ENCODE results near the gene PALM2AKAP2. TPM values are rescaled to one million over a fixed set of nuclear protein-coding genes. Genes with fewer than 3 reads are reported as not detected.

The PALM2AKAP2 gene
- total and polyA plus RNA-seq, 10 of the 15 experiments (the other 5 are each of a cell fraction or from before 2014, with no cell fraction given): 0.01 TPM; not detected in 9

GRCh38 chr9:109813303-109813702 is 33.3 kb downstream of the PALM2AKAP2 start:
- Histone ChIP-seq H4K20me1 (ENCODE audit: control insufficient read depth, insufficient read depth) (no peaks in the 10 kb centered on the region; the same call in 1 of the 2 replicates), H3K9ac (ENCODE audit: control insufficient read depth, insufficient read depth, low read length) (no peak overlapping the region), H2AFZ (ENCODE audit: control insufficient read depth, low read depth, low read length) (no peak overlapping the region), H3K4me2 (ENCODE audit: control insufficient read depth, insufficient read depth) (no peak overlapping the region), H3K27me3 (replicated peaks in 1 of 2; ENCODE audit: control insufficient read depth in 2 of 2, insufficient read depth in 2 of 2, low read length in 1 of 2) (peaks cover 0 to 6% of the 10 kb centered on the region in 2 experiments; a peak in 1 of 4 replicates), H3K79me2 (ENCODE audit: control insufficient read depth, insufficient read depth, low read length) (no peaks in the 10 kb centered on the region), H3K4me3 (no peak overlapping the region), H3K36me3 (ENCODE audit: control insufficient read depth in 2 of 2, insufficient read depth in 2 of 2, low read length in 1 of 2) (no peaks in the 10 kb centered on the region), H3K27ac (ENCODE audit: control insufficient read depth, insufficient read depth) (no peak overlapping the region), H3K4me1 (ENCODE audit: control insufficient read depth, insufficient read depth, low read length) (no peaks in the 10 kb centered on the region), H3K9me3 (replicated peaks; ENCODE audit: control insufficient read depth, insufficient read depth, low read length) (no peaks in the 10 kb centered on the region)
- 72% methylated on average over 4 of the region's 4 CpGs for WGBS (ENCODE audit: insufficient coverage, insufficient replicate concordance, low lambda C conversion rate, missing lambda C conversion rate)
- ChIA-PET CTCF (interaction anchor here (1.2 kb wide), 1 partner anchor 236 kb away, joined by 4 read pairs; no protein-coding TSS in a partner anchor), POLR2A (no interaction called here), RAD21 (ENCODE audit: unreplicated experiment) (no interaction called here), SMC1A (ENCODE audit: uncharacterized antibody, unreplicated experiment) (no interaction called here)
- intact Hi-C loops (cut with micrococcal nuclease; ENCODE audit: unreplicated experiment) (no loop called here), in situ Hi-C loops (cut with MboI) (loop anchor here (25.0 kb wide), 1 partner anchor 226 kb away; no protein-coding TSS in a partner anchor)
- FAIRE-seq (no peak), ATAC-seq (no peak), DNase-seq (ENCODE audit: low read depth, low spot score) (no peak)
- no TSS peak for BruUV-seq (replicated peaks)
- TF ChIP-seq BCL3 (IDR thresholded peaks at IDR 0.05; ENCODE audit: borderline replicate concordance, insufficient read depth, low read depth, low read length, poor library complexity, severe bottlenecking) (no peak), JUND (IDR thresholded peaks at IDR 0.05; ENCODE audit: low read depth, low read length) (no peak), USF2 (IDR thresholded peaks at IDR 0.05; ENCODE audit: borderline replicate concordance, low read depth, low read length) (no peak), CBX5 (IDR thresholded peaks at IDR 0.05; ENCODE audit: low read depth) (no peak), EED (IDR thresholded peaks at IDR 0.05; ENCODE audit: low read depth) (no peak), HCFC1 (IDR thresholded peaks at IDR 0.05; ENCODE audit: low read length) (no peak), ZNF592 (IDR thresholded peaks at IDR 0.05) (no peak), RELA (IDR thresholded peaks at IDR 0.05; ENCODE audit: borderline replicate concordance, partially characterized antibody) (no peak), CEBPB (IDR thresholded peaks at IDR 0.05; ENCODE audit: borderline replicate concordance in 1 of 2, low read depth in 2 of 2, low read length in 2 of 2) (no peak), E2F4 (IDR thresholded peaks at IDR 0.05; ENCODE audit: low read depth, low read length) (no peak)
- TF ChIP-seq, protein P1, sequence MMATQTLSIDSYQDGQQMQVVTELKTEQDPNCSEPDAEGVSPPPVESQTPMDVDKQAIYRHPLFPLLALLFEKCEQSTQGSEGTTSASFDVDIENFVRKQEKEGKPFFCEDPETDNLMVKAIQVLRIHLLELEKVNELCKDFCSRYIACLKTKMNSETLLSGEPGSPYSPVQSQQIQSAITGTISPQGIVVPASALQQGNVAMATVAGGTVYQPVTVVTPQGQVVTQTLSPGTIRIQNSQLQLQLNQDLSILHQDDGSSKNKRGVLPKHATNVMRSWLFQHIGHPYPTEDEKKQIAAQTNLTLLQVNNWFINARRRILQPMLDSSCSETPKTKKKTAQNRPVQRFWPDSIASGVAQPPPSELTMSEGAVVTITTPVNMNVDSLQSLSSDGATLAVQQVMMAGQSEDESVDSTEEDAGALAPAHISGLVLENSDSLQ (IDR thresholded peaks at IDR 0.05): no peak
- TF ChIP-seq, protein P2, sequence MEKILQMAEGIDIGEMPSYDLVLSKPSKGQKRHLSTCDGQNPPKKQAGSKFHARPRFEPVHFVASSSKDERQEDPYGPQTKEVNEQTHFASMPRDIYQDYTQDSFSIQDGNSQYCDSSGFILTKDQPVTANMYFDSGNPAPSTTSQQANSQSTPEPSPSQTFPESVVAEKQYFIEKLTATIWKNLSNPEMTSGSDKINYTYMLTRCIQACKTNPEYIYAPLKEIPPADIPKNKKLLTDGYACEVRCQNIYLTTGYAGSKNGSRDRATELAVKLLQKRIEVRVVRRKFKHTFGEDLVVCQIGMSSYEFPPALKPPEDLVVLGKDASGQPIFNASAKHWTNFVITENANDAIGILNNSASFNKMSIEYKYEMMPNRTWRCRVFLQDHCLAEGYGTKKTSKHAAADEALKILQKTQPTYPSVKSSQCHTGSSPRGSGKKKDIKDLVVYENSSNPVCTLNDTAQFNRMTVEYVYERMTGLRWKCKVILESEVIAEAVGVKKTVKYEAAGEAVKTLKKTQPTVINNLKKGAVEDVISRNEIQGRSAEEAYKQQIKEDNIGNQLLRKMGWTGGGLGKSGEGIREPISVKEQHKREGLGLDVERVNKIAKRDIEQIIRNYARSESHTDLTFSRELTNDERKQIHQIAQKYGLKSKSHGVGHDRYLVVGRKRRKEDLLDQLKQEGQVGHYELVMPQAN (conservative IDR thresholded peaks at IDR 0.05): no peak
